Measurements from ENCODE around the gene CBX4. TPM values are rescaled to one million over a fixed set of nuclear protein-coding genes. Genes with fewer than 3 reads are reported as not detected.

Gene CBX4
- total RNA-seq, 4 donors from 2014 or later: 5.6 to 17.2 (median 13.5) TPM

DNA sequence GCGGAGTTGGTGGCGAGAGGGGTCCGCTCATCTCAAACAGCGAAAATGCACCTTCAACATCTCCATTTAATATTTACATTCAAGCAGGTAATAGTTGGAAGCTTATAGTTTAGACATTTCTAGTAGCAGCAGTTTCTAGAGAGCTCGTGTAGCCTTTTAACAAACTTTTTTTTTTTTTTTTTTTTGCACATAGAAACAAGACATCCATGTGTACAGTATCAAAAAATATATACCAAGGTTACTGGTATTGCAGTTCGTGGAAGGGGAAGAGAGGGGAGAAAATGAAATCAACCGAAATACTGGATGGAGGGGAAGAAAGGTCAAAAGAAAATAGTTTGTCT, 6.2 kb downstream of the CBX4 start:
- peaks cover 63 to 74% of the 10 kb centered on the region in 2 donors for H3K4me1 ChIP-seq
- H3K9me3 ChIP-seq: no peaks in the 10 kb centered on the region
- DNase-seq: no peak
- no peak overlapping the region for H3K4me3 ChIP-seq (replicated peaks in 1 of 3)
- intact Hi-C loops (cut with DNase I): no loop called here
- peaks cover 18 to 20% of the 10 kb centered on the region in 2 donors for H3K36me3 ChIP-seq
- H3K27me3 ChIP-seq: no peaks in the 10 kb centered on the region
- no peak overlapping the region for H3K27ac ChIP-seq
- WGBS, 2 donors: 91 to 93% methylated on average over 7 of the region's 7 CpGs
- TF ChIP-seq, protein P1, sequence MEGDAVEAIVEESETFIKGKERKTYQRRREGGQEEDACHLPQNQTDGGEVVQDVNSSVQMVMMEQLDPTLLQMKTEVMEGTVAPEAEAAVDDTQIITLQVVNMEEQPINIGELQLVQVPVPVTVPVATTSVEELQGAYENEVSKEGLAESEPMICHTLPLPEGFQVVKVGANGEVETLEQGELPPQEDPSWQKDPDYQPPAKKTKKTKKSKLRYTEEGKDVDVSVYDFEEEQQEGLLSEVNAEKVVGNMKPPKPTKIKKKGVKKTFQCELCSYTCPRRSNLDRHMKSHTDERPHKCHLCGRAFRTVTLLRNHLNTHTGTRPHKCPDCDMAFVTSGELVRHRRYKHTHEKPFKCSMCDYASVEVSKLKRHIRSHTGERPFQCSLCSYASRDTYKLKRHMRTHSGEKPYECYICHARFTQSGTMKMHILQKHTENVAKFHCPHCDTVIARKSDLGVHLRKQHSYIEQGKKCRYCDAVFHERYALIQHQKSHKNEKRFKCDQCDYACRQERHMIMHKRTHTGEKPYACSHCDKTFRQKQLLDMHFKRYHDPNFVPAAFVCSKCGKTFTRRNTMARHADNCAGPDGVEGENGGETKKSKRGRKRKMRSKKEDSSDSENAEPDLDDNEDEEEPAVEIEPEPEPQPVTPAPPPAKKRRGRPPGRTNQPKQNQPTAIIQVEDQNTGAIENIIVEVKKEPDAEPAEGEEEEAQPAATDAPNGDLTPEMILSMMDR (IDR thresholded peaks at IDR 0.05): no peak
- TF ChIP-seq POLR2A (IDR thresholded peaks at IDR 0.05): no peak

DNA sequence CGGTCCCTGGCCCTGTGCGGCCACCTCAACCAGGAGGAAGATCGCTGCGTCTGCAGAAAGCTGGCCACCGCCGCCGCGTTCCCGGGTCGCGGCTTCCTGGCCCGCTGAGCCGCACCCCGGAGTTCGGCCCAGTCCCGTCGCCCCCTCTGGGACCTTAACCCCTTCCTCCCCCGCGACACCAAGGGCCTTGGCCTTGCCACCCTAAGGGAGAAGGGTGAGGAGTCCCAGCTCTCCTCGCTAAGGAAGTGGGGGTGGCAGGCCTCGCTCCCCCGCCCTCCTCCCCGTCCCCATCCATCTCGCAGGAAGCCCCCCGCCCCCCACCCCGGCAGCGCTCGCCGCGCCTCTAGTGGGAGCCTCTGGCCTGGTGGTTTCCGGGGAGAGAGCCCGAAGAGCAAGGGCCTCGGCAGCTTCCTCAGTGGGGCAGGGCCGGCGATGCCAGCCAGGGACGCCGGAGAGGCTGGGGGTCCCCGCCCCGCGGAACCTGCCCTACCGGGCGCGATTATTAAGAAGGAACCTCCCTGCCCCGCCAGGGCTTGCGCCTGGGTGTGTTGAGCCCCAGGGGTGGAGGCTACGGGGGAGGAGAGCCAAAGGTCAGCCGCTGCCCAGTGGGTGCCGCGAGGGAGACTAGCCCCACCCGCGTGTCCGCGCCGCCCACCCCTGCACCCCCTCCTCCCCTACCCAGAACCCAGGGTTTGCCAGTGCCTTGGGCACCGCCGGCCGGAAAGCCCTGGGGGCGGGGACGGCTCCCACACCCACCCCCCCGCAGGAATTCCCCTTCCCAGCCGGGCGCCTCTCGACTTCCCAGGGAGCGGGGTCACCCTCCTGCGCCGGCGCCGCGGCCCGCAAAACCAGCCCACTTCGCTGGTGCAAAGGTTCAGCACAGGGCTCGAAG, 6.8 kb downstream of the CBX4 start:
- peaks cover 59 to 71% of the 10 kb centered on the region in 2 donors for H3K4me1 ChIP-seq
- WGBS, 2 donors: 31 to 40% methylated on average over 6 to 7 of the region's 72 CpGs

DNA sequence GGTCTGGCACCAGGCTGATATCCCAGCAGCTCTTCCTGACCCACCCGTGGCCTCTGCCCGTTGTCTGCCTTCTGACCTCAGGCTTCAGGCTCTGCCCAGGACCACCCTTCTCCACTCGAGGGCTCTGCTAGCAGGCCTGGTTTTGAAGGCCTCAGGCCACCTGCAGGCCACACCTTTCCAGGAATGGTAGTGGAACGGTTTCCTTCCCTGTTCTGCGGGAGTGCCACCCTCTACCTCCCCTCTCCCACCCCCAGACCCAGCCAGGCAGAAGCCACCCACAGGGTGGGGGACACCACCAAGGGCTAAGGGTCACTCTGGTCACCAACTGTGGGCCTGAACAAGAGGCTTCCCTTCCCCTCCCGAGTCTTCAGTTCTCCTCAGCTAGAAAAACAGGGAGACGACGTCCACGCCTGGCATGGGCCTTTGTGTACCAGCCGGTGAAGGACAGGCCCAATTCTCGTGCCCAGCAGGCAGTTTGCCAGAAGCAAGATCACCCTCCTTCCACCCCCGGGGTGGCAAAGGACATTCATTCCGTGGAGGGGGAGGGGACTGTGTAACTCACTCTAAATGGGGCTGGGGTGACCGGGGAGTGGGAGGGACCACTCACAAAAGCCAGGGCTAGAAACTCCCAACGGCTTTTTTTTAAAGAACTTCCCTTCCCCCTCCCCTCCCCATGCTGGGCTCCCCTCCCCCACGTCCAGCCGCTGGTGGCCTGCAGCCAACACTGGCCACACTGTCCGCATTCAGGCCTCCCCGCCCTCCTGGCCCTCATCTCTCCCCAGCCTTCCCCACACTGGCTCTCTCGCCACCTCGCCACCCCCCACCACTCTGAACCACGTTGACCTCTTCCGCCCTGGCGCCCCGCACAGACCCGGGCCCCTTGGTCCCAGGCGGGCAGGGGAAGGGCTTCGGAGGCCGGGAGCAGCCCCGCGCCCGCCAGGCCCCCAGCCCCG, 7.7 kb downstream of the CBX4 start:
- intact Hi-C loops (cut with DNase I): no loop called here
- peak; percentile 89 to 90 for DNase-seq

More for the DNA sequence above, 6.8 kb downstream of the CBX4 start:
- peak overlapping the region; percentile 65 to 87 (median 66) for H3K27ac ChIP-seq
- peak; percentile 52 to 60 for DNase-seq
- no peak for TF ChIP-seq POLR2A (IDR thresholded peaks at IDR 0.05)
- TF ChIP-seq, protein P1 (IDR thresholded peaks at IDR 0.05): no peak
- H3K9me3 ChIP-seq: no peaks in the 10 kb centered on the region
- peak overlapping the region in 1 of 3 donors; percentile 27 for H3K4me3 ChIP-seq (replicated peaks in 1 of 3)
- H3K27me3 ChIP-seq: no peaks in the 10 kb centered on the region
- intact Hi-C loops (cut with DNase I): no loop called here
- peaks cover 18 to 20% of the 10 kb centered on the region in 2 donors for H3K36me3 ChIP-seq

DNA sequence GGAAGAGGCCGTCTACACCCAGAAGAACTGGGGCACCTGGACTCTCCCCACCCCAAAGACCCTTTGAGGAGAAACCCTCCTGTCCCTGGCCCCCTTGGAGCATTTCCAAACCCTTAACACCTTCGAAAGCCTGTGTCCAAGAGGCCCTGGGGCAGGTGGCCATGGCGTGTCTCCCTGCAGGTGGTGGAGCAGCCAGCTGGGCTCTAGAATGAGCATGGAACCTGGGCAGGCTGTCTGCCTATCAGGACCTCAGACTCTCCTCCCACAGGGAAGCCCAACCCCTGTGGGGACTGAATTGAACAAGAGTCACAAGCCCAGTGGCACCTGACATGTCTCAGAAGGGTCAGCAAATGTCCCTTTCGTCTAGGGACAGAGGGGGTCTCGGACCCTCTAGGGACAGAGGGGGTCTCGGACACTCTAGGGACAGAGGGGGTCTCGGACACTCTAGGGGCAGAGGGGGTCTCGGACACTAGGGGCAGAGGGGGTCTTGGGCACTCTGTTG, 8.4 kb downstream of the CBX4 start:
- Histone ChIP-seq H3K4me1 (peaks cover 43 to 57% of the 10 kb centered on the region in 2 donors), H3K36me3 (peaks cover 18 to 20% of the 10 kb centered on the region in 2 donors), H3K27ac (peak overlapping the region in 2 of 3 donors; percentile 66 to 87), H3K4me3 (replicated peaks in 1 of 3) (no peak overlapping the region), H3K9me3 (no peaks in the 10 kb centered on the region), H3K27me3 (no peaks in the 10 kb centered on the region)
- intact Hi-C loops (cut with DNase I): no loop called here
- 84 to 93% methylated on average over 4 to 8 of the region's 8 CpGs for WGBS, 2 donors
- no peak for DNase-seq
- TF ChIP-seq, protein P1 (IDR thresholded peaks at IDR 0.05): no peak
- no peak for TF ChIP-seq POLR2A (IDR thresholded peaks at IDR 0.05)

More for the DNA sequence above, 7.7 kb downstream of the CBX4 start:
- 28% methylated on average over 14 to 30 of the region's 33 CpGs for WGBS, 2 donors
- TF ChIP-seq POLR2A (IDR thresholded peaks at IDR 0.05): peak in 1 of 2 donors; percentile 12
- TF ChIP-seq, protein P1 (IDR thresholded peaks at IDR 0.05): no peak
- peak overlapping the region; percentile 65 to 87 (median 66) for H3K27ac ChIP-seq
- H3K27me3 ChIP-seq: no peaks in the 10 kb centered on the region
- H3K4me1 ChIP-seq: peaks cover 50 to 61% of the 10 kb centered on the region in 2 donors
- H3K36me3 ChIP-seq: peaks cover 18 to 20% of the 10 kb centered on the region in 2 donors
- peak overlapping the region in 1 of 3 donors; percentile 27 for H3K4me3 ChIP-seq (replicated peaks in 1 of 3)
- H3K9me3 ChIP-seq: no peaks in the 10 kb centered on the region

Data from thyroid gland (tissue), 4 donors.